HepG2 (cell line): ENCODE measurements around the gene DNAJA3. TPM values are rescaled to one million over a fixed set of nuclear protein-coding genes. Genes with fewer than 3 reads are reported as not detected.

Source experiments
- AGO2 ChIP-seq: fragments of 200-400 bp; formaldehyde crosslinking; optimal IDR thresholded peaks from 2 replicates; pipeline ENCODE3; 2017; ENCODE audit warnings: mild to moderate bottlenecking, low read depth, low read length, moderate library complexity
- CREB1 ChIP-seq, 2 experiments: fragments of 450-650 bp in 1 of 2; IDR thresholded peaks; 2 replicates each; pipeline ENCODE4 v1.6.1; 2016 to 2017; ENCODE audit warnings: control low read depth in 1 of 2, mild to moderate bottlenecking in 1 of 2, missing compliant biosample characterization in 1 of 2, missing genetic modification characterization in 1 of 2
- EHMT2 ChIP-seq: fragments of 200-600 bp; sonication (generic); IDR thresholded peaks from 2 replicates; pipeline ENCODE4 v1.7.0; 2017; ENCODE audit warnings: antibody characterized with exemption, low read depth, low read length, borderline replicate concordance
- FOXJ3 ChIP-seq: sonication (generic); formaldehyde crosslinking; IDR thresholded peaks from 2 replicates; pipeline ENCODE4 v1.4.0; 2020; ENCODE audit warnings: missing genetic modification reagents, mild to moderate bottlenecking, borderline replicate concordance
- IKZF1 ChIP-seq: fragments of 450-650 bp; IDR thresholded peaks from 2 replicates; pipeline ENCODE4 v1.7.1; 2016
- KLF12 ChIP-seq: sonication (generic); formaldehyde crosslinking; IDR thresholded peaks from 2 replicates; pipeline ENCODE4 v1.4.0; 2020; ENCODE audit warnings: missing genetic modification reagents, borderline replicate concordance
- MTA3 ChIP-seq: sonication (generic); formaldehyde crosslinking; IDR thresholded peaks from 2 replicates; pipeline ENCODE4 v1.4.0; 2020; ENCODE audit warnings: missing genetic modification reagents
- NR2F6 ChIP-seq, 2 experiments: IDR thresholded peaks; 2 replicates each; pipeline ENCODE4 v1.6.1; 2016; ENCODE audit warnings: antibody characterized with exemption in 1 of 2, mild to moderate bottlenecking in 1 of 2
- PBX3 ChIP-seq: sonication (generic); formaldehyde crosslinking; IDR thresholded peaks from 2 replicates; pipeline ENCODE4 v1.8.1; 2023; ENCODE audit warnings: missing genetic modification reagents, inconsistent platforms, borderline replicate concordance
- POLR2G ChIP-seq: fragments of 200-400 bp; formaldehyde crosslinking; IDR thresholded peaks from 2 replicates; pipeline ENCODE4 v1.6.1; 2018; ENCODE audit warnings: mild to moderate bottlenecking, low read depth, low read length, moderate library complexity
- RBFOX2 ChIP-seq: fragments of 200-400 bp; formaldehyde crosslinking; IDR thresholded peaks from 2 replicates; pipeline ENCODE4 v1.6.1; 2017; ENCODE audit warnings: low read depth, mild to moderate bottlenecking, low read length
- RBM22 ChIP-seq: fragments of 200-400 bp; formaldehyde crosslinking; optimal IDR thresholded peaks from 2 replicates; pipeline ENCODE3; 2017; ENCODE audit warnings: mild to moderate bottlenecking, low read length, moderate library complexity
- polyA plus RNA-seq, 8 experiments: library from polyadenylated mRNA; depleted of rRNA in 3 of 8; stranded (reverse) in 7 of 8; unstranded in 1 of 8; fragments of >200 nt; fragmentation: Illumina TruSeq in 4 of 8; extraction: Trizol in 4 of 8; gene quantifications; 2 replicates each; pipeline versions ENCODE4 v1.2.1 to v1.2.3, GENCODE V29; 2011 to 2016; ENCODE audit warnings: low read depth in 4 of 8, missing spikeins in 1 of 8, mixed read lengths in 1 of 8; ENCODE audit not compliant: insufficient read depth in 1 of 8
- total RNA-seq, 5 experiments: library from RNA; depleted of rRNA; stranded (reverse); fragments of >200 nt; fragmentation: Illumina TruSeq; extraction: Trizol; gene quantifications; 2 replicates each; pipeline ENCODE4 v1.2.3, GENCODE V29; 2016; ENCODE audit warnings: low read depth in 1 of 5
- TF ChIP-seq, protein P1 (sequence below): sonication (generic); formaldehyde crosslinking; conservative IDR thresholded peaks from 2 replicates; pipeline ENCODE4 v1.4.0; 2020; ENCODE audit warnings: missing genetic modification reagents
- TF ChIP-seq, protein P2 (sequence below): sonication (generic); formaldehyde crosslinking; IDR thresholded peaks from 2 replicates; pipeline ENCODE4 v1.8.0; 2022; ENCODE audit warnings: mild to moderate bottlenecking, missing genetic modification reagents
- TF ChIP-seq, protein P3 (sequence below): sonication (generic); formaldehyde crosslinking; IDR thresholded peaks from 2 replicates; pipeline ENCODE4 v1.5.1; 2020; ENCODE audit warnings: missing genetic modification reagents, mild to moderate bottlenecking, borderline replicate concordance
- TF ChIP-seq, protein P4 (sequence below), 2 experiments: sonication (generic) in 1 of 2; formaldehyde crosslinking in 1 of 2; IDR thresholded peaks; 2 replicates each; pipeline versions ENCODE4 v1.4.0 to v1.6.1; 2016 to 2020; ENCODE audit warnings: borderline replicate concordance in 1 of 2, low read depth in 1 of 2, mild to moderate bottlenecking in 1 of 2, missing genetic modification reagents in 1 of 2
- TF ChIP-seq, protein P5 (sequence below): sonication (generic); formaldehyde crosslinking; IDR thresholded peaks from 2 replicates; pipeline ENCODE4 v1.5.1; 2020; ENCODE audit warnings: missing genetic modification reagents, mild to moderate bottlenecking, borderline replicate concordance

DNAJA3 gene
- total and polyA plus RNA-seq, 2 of the 13 experiments (the other 11 are each of a cell fraction or from before 2014, with no cell fraction given): 77.0 to 83.3 TPM

- TF ChIP-seq CREB1 (IDR thresholded peaks at IDR 0.05) (no peak), CREB1 (CRISPR knock-in tag; IDR thresholded peaks at IDR 0.05) (no peak), AGO2 (peak; percentile 9), RBM22 (peak; percentile 3), KLF12 (CRISPR knock-in tag) (no peak), PBX3 (no peak), POLR2G (peak; percentile 13; the same call in 1 of the 2 replicates), MTA3 (CRISPR knock-in tag) (no peak), EHMT2 (no peak), RBFOX2 (peak; percentile 54), NR2F6 (IDR thresholded peaks at IDR 0.05) (no peak), NR2F6 (CRISPR knock-in tag; IDR thresholded peaks at IDR 0.05) (no peak), IKZF1 (no peak), FOXJ3 (CRISPR knock-in tag) (no peak)
- TF ChIP-seq, protein P1, sequence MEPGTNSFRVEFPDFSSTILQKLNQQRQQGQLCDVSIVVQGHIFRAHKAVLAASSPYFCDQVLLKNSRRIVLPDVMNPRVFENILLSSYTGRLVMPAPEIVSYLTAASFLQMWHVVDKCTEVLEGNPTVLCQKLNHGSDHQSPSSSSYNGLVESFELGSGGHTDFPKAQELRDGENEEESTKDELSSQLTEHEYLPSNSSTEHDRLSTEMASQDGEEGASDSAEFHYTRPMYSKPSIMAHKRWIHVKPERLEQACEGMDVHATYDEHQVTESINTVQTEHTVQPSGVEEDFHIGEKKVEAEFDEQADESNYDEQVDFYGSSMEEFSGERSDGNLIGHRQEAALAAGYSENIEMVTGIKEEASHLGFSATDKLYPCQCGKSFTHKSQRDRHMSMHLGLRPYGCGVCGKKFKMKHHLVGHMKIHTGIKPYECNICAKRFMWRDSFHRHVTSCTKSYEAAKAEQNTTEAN (CRISPR knock-in tag): no peak
- TF ChIP-seq, protein P2, sequence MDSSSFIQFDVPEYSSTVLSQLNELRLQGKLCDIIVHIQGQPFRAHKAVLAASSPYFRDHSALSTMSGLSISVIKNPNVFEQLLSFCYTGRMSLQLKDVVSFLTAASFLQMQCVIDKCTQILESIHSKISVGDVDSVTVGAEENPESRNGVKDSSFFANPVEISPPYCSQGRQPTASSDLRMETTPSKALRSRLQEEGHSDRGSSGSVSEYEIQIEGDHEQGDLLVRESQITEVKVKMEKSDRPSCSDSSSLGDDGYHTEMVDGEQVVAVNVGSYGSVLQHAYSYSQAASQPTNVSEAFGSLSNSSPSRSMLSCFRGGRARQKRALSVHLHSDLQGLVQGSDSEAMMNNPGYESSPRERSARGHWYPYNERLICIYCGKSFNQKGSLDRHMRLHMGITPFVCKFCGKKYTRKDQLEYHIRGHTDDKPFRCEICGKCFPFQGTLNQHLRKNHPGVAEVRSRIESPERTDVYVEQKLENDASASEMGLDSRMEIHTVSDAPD (CRISPR knock-in tag): no peak
- TF ChIP-seq, protein P3, sequence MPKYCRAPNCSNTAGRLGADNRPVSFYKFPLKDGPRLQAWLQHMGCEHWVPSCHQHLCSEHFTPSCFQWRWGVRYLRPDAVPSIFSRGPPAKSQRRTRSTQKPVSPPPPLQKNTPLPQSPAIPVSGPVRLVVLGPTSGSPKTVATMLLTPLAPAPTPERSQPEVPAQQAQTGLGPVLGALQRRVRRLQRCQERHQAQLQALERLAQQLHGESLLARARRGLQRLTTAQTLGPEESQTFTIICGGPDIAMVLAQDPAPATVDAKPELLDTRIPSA (CRISPR knock-in tag): no peak
- TF ChIP-seq, protein P4, sequence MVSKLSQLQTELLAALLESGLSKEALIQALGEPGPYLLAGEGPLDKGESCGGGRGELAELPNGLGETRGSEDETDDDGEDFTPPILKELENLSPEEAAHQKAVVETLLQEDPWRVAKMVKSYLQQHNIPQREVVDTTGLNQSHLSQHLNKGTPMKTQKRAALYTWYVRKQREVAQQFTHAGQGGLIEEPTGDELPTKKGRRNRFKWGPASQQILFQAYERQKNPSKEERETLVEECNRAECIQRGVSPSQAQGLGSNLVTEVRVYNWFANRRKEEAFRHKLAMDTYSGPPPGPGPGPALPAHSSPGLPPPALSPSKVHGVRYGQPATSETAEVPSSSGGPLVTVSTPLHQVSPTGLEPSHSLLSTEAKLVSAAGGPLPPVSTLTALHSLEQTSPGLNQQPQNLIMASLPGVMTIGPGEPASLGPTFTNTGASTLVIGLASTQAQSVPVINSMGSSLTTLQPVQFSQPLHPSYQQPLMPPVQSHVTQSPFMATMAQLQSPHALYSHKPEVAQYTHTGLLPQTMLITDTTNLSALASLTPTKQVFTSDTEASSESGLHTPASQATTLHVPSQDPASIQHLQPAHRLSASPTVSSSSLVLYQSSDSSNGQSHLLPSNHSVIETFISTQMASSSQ (IDR thresholded peaks at IDR 0.05; ENCODE audit: low read depth): no peak
- TF ChIP-seq, protein P4 (CRISPR knock-in tag; IDR thresholded peaks at IDR 0.05; ENCODE audit: borderline replicate concordance): no peak
- TF ChIP-seq, protein P5, sequence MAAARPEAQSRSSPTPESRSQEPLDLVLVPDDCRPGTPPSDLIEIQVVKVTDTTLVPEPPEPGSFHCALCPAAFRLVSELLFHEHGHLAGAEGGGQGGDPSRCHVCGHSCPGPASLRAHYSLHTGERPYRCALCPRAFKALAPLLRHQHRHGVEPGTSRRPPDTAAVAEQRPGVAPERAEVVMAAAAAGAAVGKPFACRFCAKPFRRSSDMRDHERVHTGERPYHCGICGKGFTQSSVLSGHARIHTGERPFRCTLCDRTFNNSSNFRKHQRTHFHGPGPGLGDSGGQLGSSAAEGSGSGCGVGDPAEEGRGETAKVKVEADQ (CRISPR knock-in tag): no peak
These were observed 44.4 kb upstream of the DNAJA3 start (continued) for GRCh38 chr16:4381072-4381934.
